Stimulated activated CD8-positive, alpha-beta memory T cell treated with anti-CD3 and anti-CD28 coated beads, Interleukin-7, amount 100 ng/mL, for 1 hour (primary cell): ENCODE results near the gene TNFRSF11A.

Source experiments
- DNase-seq, 2 donors: peaks; one replicate each; pipeline ENCODE4 v3.0.0-alpha.2; 2020; ENCODE audit warnings: low read depth in 2 of 2

TNFRSF11A gene

GRCh38 chr18:62384068-62384467 is 59.0 kb downstream of the TNFRSF11A start:
- DNase-seq = no peak

GRCh38 chr18:62384610-62385097 is 59.5 kb downstream of the TNFRSF11A start:
- no peak for DNase-seq

GRCh38 chr18:62386091-62386490 is 61.0 kb downstream of the TNFRSF11A start:
- no peak for DNase-seq

- DNase-seq = no peak
These were observed 61.5 kb downstream of the TNFRSF11A start for GRCh38 chr18:62386601-62387000.

- DNase-seq = no peak
These were observed 62.1 kb downstream of the TNFRSF11A start for GRCh38 chr18:62387257-62387656.

- DNase-seq = no peak
These were observed 64.0 kb downstream of the TNFRSF11A start for GRCh38 chr18:62388855-62389760.

GRCh38 chr18:62389761-62390481 is 64.8 kb downstream of the TNFRSF11A start:
- DNase-seq = no peak

- no peak for DNase-seq
These were observed 69.1 kb downstream of the TNFRSF11A start for GRCh38 chr18:62394006-62394763.

GRCh38 chr18:62396381-62396780 is 71.3 kb downstream of the TNFRSF11A start:
- DNase-seq = no peak

GRCh38 chr18:62396967-62397366 is 71.9 kb downstream of the TNFRSF11A start:
- no peak for DNase-seq

- DNase-seq = no peak
These were observed 73.2 kb downstream of the TNFRSF11A start for GRCh38 chr18:62398291-62398690.

- DNase-seq = no peak
These were observed 74.2 kb downstream of the TNFRSF11A start for GRCh38 chr18:62399276-62399675.

GRCh38 chr18:62399781-62400308 is 74.7 kb downstream of the TNFRSF11A start:
- DNase-seq = no peak

GRCh38 chr18:62400916-62401315 is 75.8 kb downstream of the TNFRSF11A start:
- DNase-seq = no peak

GRCh38 chr18:62402342-62402948 is 77.3 kb downstream of the TNFRSF11A start:
- no peak for DNase-seq

- DNase-seq = no peak
These were observed 78.0 kb downstream of the TNFRSF11A start for GRCh38 chr18:62403120-62403519.

GRCh38 chr18:62404881-62405280 is 79.8 kb downstream of the TNFRSF11A start:
- DNase-seq = no peak

- no peak for DNase-seq
These were observed 82.5 kb downstream of the TNFRSF11A start for GRCh38 chr18:62407660-62408059.

GRCh38 chr18:62409821-62410220 is 84.7 kb downstream of the TNFRSF11A start:
- DNase-seq = no peak

- no peak for DNase-seq
These were observed 87.3 kb downstream of the TNFRSF11A start for GRCh38 chr18:62412231-62412979.

GRCh38 chr18:62413206-62413605 is 88.1 kb downstream of the TNFRSF11A start:
- no peak for DNase-seq
